Kasumi-1 (cell line): ENCODE measurements around the gene S100A5.
A peak's percentile ranks its signal among the peaks of the same experiment; 100 is the strongest.

Experiments
- DNase-seq, 2 experiments: peaks; one replicate each; lab custom pipeline; 2025; lab: John Stamatoyannopoulos, UW

S100A5 gene

GRCh38 chr1:153546796-153547559, 6.2 kb upstream of the S100A5 start:
- no peak for DNase-seq

- no peak for DNase-seq
Observed at GRCh38 chr1:153546371-153546770, 5.6 kb upstream of the S100A5 start.

GRCh38 chr1:153545067-153546055, 4.6 kb upstream of the S100A5 start, which contains the start of gene S100A4:
S100A4 (minus strand) TSS chr1:153545806; CDS start chr1:153544794, 1,012 bp downstream.
- peak; percentile 90 to 94 for DNase-seq

GRCh38 chr1:153544453-153545066, 3.8 kb upstream of the S100A5 start:
- DNase-seq: no peak

GRCh38 chr1:153543736-153544135, 3.0 kb upstream of the S100A5 start:
- DNase-seq: no peak

- DNase-seq: no peak
Observed at GRCh38 chr1:153542956-153543711, 2.4 kb upstream of the S100A5 start.

- no peak for DNase-seq
Observed at GRCh38 chr1:153541641-153542590, 1.2 kb upstream of the S100A5 start.

GRCh38 chr1:153539395-153540093, 1.2 kb downstream of the S100A5 start:
- DNase-seq: no peak

- DNase-seq: no peak
Observed at GRCh38 chr1:153538315-153538821, 2.4 kb downstream of the S100A5 start.

- no peak for DNase-seq
Observed at GRCh38 chr1:153537376-153537730, 3.4 kb downstream of the S100A5 start.

- DNase-seq: no peak
Observed at GRCh38 chr1:153536671-153537375, 3.9 kb downstream of the S100A5 start.

GRCh38 chr1:153536012-153536670, 4.6 kb downstream of the S100A5 start:
- DNase-seq: peak in 1 of 2 experiments; percentile 21

GRCh38 chr1:153535242-153536011, 5.3 kb downstream of the S100A5 start, which contains the start of gene S100A6:
S100A6 (minus strand) TSS chr1:153535991; CDS start chr1:153535339, 652 bp downstream.
- no peak for DNase-seq

GRCh38 chr1:153534925-153535241, 5.9 kb downstream of the S100A5 start:
- DNase-seq: no peak

- no peak for DNase-seq
Observed at GRCh38 chr1:153534226-153534924, 6.4 kb downstream of the S100A5 start.

GRCh38 chr1:153533689-153534201, 7.0 kb downstream of the S100A5 start:
- DNase-seq: no peak
